HUES6 (cell line): ENCODE results near the gene NEK11.
"Not testable (repeated sequence)": the region's sequence is repeated elsewhere in the genome, so short reads cannot be mapped to it uniquely, and the experiment has no call there.

Source experiments
- H3K27ac ChIP-seq: 2 replicates; pipeline ENCODE4 v1.7.0; 2013; ENCODE audit warnings: low read depth, mild to moderate bottlenecking, low read length, inconsistent platforms
- H3K27me3 ChIP-seq: 2 replicates; pipeline ENCODE4 v1.6.1; 2013; ENCODE audit warnings: low read length; ENCODE audit not compliant: control insufficient read depth, insufficient read depth
- H3K36me3 ChIP-seq: 2 replicates; pipeline ENCODE4 v1.6.1; 2013; ENCODE audit warnings: low read length; ENCODE audit not compliant: control insufficient read depth, insufficient read depth
- H3K4me1 ChIP-seq: 2 replicates; pipeline ENCODE4 v1.6.1; 2013; ENCODE audit warnings: low read length; ENCODE audit not compliant: control insufficient read depth, insufficient read depth
- H3K4me3 ChIP-seq: 2 replicates; pipeline ENCODE4 v1.5.1; 2013; ENCODE audit warnings: low read depth, low read length
- H3K9ac ChIP-seq: one replicate; pipeline ENCODE4 v1.6.1; 2013; ENCODE audit warnings: mild to moderate bottlenecking, low read length
- H3K9me3 ChIP-seq: 2 replicates; pipeline ENCODE4 v1.6.1; 2013; ENCODE audit warnings: low read depth, low read length; ENCODE audit not compliant: control insufficient read depth, insufficient read depth

The NEK11 gene

GRCh38 chr3:131357275-131357674 lies 330.6 kb downstream of the NEK11 start:
- H3K4me3 ChIP-seq = no peak overlapping the region
- H3K9ac ChIP-seq = no peak overlapping the region
- H3K27me3 ChIP-seq = no peaks in the 10 kb centered on the region
- no peaks in the 10 kb centered on the region for H3K36me3 ChIP-seq
- H3K4me1 ChIP-seq = peaks cover 6% of the 10 kb centered on the region; the same call in 1 of the 2 replicates
- no peaks in the 10 kb centered on the region for H3K9me3 ChIP-seq
- H3K27ac ChIP-seq = no peak overlapping the region

GRCh38 chr3:131360191-131360755 lies 333.6 kb downstream of the NEK11 start:
- H3K9ac ChIP-seq = no peak overlapping the region
- no peaks in the 10 kb centered on the region for H3K9me3 ChIP-seq
- H3K27ac ChIP-seq = no peak overlapping the region
- no peaks in the 10 kb centered on the region for H3K36me3 ChIP-seq
- no peak overlapping the region for H3K4me3 ChIP-seq
- no peaks in the 10 kb centered on the region for H3K4me1 ChIP-seq
- H3K27me3 ChIP-seq = no peaks in the 10 kb centered on the region

- H3K27me3 ChIP-seq, H3K9me3 ChIP-seq, H3K36me3 ChIP-seq, H3K9ac ChIP-seq, H3K4me1 ChIP-seq, H3K27ac ChIP-seq: not testable (repeated sequence)
- peak overlapping the region; percentile 70 for H3K4me3 ChIP-seq
These were observed 334.4 kb downstream of the NEK11 start for GRCh38 chr3:131361066-131361463.

GRCh38 chr3:131361464-131362421 lies 335.1 kb downstream of the NEK11 start:
- Histone ChIP-seq H3K27ac (0 out of 2 replicates have a peak overlapping the region, but pooled peaks have one; percentile 36), H3K27me3 (no peaks in the 10 kb centered on the region), H3K9ac (peak overlapping the region; percentile 69), H3K9me3 (peaks cover 4% of the 10 kb centered on the region; the same call in 1 of the 2 replicates), H3K4me1 (no peaks in the 10 kb centered on the region), H3K4me3 (peak overlapping the region; percentile 70), H3K36me3 (no peaks in the 10 kb centered on the region)

- no peak overlapping the region for H3K4me3 ChIP-seq
- no peaks in the 10 kb centered on the region for H3K4me1 ChIP-seq
- no peak overlapping the region for H3K27ac ChIP-seq
- no peaks in the 10 kb centered on the region for H3K36me3 ChIP-seq
- H3K9ac ChIP-seq = no peak overlapping the region
- no peaks in the 10 kb centered on the region for H3K27me3 ChIP-seq
- peaks cover 7% of the 10 kb centered on the region for H3K9me3 ChIP-seq
These were observed 336.6 kb downstream of the NEK11 start for GRCh38 chr3:131363275-131363674.

- Histone ChIP-seq H3K27me3 (no peaks in the 10 kb centered on the region), H3K4me1 (no peaks in the 10 kb centered on the region), H3K36me3 (peaks cover 8% of the 10 kb centered on the region), H3K27ac (no peak overlapping the region), H3K9me3 (peaks cover 14% of the 10 kb centered on the region), H3K9ac (no peak overlapping the region), H3K4me3 (no peak overlapping the region)
These were observed 344.4 kb downstream of the NEK11 start for GRCh38 chr3:131370935-131371687.

- Histone ChIP-seq H3K4me3 (no peak overlapping the region), H3K27ac (no peak overlapping the region), H3K27me3 (no peaks in the 10 kb centered on the region), H3K36me3 (peaks cover 9% of the 10 kb centered on the region), H3K4me1 (no peaks in the 10 kb centered on the region), H3K9me3 (peaks cover 11% of the 10 kb centered on the region), H3K9ac (no peak overlapping the region)
These were observed 345.0 kb downstream of the NEK11 start for GRCh38 chr3:131371688-131372066.

GRCh38 chr3:131374741-131375140 lies 348.1 kb downstream of the NEK11 start:
- H3K4me3 ChIP-seq = no peak overlapping the region
- no peak overlapping the region for H3K27ac ChIP-seq
- no peaks in the 10 kb centered on the region for H3K27me3 ChIP-seq
- 0 out of 2 replicates have a peak, but pooled peaks cover 2% of the 10 kb centered on the region for H3K9me3 ChIP-seq
- H3K9ac ChIP-seq = no peak overlapping the region
- H3K4me1 ChIP-seq = no peaks in the 10 kb centered on the region
- H3K36me3 ChIP-seq = peaks cover 9% of the 10 kb centered on the region

GRCh38 chr3:131380821-131381444 lies 354.3 kb downstream of the NEK11 start:
- peaks cover 31% of the 10 kb centered on the region for H3K36me3 ChIP-seq
- H3K27ac ChIP-seq, H3K27me3 ChIP-seq, H3K4me1 ChIP-seq, H3K9me3 ChIP-seq: not testable (repeated sequence)
- peak overlapping the region; percentile 95 for H3K4me3 ChIP-seq
- H3K9ac ChIP-seq = peak overlapping the region; percentile 73

- Histone ChIP-seq H3K36me3 (peaks cover 34% of the 10 kb centered on the region), H3K9ac (peak within 1 kb of the TSS; percentile 77), H3K4me1 (no peaks in the 10 kb centered on the region), H3K9me3 (no peaks in the 10 kb centered on the region), H3K27me3 (no peaks in the 10 kb centered on the region), H3K4me3 (peak within 1 kb of the TSS; percentile 95), H3K27ac (peak within 1 kb of the TSS; percentile 38; the same call in 1 of the 2 replicates)
These were observed 355.0 kb downstream of the NEK11 start, which contains the start of gene NUDT16 for GRCh38 chr3:131381445-131382291. TSS of gene NUDT16 (plus strand) at chr3:131381774. CDS start at chr3:131381805, 31 bp downstream.
